22Rv1 (cell line): ENCODE measurements around the gene PTRHD1.

ENCODE experiments used
- CTCF ChIP-seq: fragments of 450-650 bp; IDR thresholded peaks from 2 replicates; pipeline ENCODE4 v1.5.1; 2017; ENCODE audit warnings: mild to moderate bottlenecking
- ZFX ChIP-seq: fragments of 450-650 bp; IDR thresholded peaks from 2 replicates; pipeline ENCODE4 v1.6.1; 2017; ENCODE audit warnings: antibody characterized with exemption, borderline replicate concordance

- TF ChIP-seq CTCF = no peak
- TF ChIP-seq ZFX = no peak
Measured at GRCh38 chr2:24763843-24764242, 29.3 kb downstream of the PTRHD1 start.
